WI38 (cell line): ENCODE measurements around the gene SLC25A39.
A peak's percentile ranks its signal among the peaks of the same experiment; 100 is the strongest.

Experiments used
- H3K4me3 ChIP-seq: 2 replicates; pipeline ENCODE4 v1.5.1; 2011; ENCODE audit warnings: low read depth, mild to moderate bottlenecking, control low read depth, low read length
- TF ChIP-seq, protein P1 (sequence below): IDR thresholded peaks from 2 replicates; pipeline ENCODE4 v1.5.1; 2012; ENCODE audit warnings: low read depth, mild to moderate bottlenecking, control low read depth, low read length

The SLC25A39 gene

DNA sequence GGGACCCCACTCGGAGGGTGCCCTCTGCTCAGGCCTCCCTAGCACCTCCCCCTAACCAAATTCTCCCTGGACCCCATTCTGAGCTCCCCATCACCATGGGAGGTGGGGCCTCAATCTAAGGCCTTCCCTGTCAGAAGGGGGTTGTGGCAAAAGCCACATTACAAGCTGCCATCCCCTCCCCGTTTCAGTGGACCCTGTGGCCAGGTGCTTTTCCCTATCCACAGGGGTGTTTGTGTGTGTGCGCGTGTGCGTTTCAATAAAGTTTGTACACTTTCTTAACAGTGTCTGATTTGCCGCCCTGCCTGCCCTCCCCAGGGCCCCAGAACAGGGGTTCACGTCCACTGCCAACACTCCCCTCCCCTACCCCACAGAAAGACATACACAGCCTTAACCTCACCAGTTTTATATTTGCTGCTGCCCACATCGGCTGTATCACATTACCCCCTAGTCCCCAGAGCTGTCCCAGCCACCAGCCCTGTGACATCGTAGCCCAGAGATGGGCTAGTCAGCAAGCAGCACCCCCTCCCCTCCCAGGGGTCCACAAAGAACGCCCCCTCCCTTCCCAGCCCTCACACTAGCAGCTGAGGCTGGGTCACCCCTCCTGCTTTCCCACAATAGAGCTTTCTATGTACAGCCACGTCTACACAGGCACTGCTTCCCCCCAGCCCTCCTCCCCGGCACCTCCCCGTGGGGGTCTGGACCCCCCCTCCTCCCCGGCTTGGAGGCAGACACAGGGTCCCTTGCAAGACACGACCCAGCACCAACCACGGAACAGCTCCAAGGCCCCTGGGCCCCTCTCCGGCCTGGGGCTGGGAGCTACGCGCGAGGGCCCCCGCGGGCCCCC, 28.4 kb upstream of the SLC25A39 start:
- no peak overlapping the region for H3K4me3 ChIP-seq
- TF ChIP-seq, protein P1, sequence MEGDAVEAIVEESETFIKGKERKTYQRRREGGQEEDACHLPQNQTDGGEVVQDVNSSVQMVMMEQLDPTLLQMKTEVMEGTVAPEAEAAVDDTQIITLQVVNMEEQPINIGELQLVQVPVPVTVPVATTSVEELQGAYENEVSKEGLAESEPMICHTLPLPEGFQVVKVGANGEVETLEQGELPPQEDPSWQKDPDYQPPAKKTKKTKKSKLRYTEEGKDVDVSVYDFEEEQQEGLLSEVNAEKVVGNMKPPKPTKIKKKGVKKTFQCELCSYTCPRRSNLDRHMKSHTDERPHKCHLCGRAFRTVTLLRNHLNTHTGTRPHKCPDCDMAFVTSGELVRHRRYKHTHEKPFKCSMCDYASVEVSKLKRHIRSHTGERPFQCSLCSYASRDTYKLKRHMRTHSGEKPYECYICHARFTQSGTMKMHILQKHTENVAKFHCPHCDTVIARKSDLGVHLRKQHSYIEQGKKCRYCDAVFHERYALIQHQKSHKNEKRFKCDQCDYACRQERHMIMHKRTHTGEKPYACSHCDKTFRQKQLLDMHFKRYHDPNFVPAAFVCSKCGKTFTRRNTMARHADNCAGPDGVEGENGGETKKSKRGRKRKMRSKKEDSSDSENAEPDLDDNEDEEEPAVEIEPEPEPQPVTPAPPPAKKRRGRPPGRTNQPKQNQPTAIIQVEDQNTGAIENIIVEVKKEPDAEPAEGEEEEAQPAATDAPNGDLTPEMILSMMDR = no peak

DNA sequence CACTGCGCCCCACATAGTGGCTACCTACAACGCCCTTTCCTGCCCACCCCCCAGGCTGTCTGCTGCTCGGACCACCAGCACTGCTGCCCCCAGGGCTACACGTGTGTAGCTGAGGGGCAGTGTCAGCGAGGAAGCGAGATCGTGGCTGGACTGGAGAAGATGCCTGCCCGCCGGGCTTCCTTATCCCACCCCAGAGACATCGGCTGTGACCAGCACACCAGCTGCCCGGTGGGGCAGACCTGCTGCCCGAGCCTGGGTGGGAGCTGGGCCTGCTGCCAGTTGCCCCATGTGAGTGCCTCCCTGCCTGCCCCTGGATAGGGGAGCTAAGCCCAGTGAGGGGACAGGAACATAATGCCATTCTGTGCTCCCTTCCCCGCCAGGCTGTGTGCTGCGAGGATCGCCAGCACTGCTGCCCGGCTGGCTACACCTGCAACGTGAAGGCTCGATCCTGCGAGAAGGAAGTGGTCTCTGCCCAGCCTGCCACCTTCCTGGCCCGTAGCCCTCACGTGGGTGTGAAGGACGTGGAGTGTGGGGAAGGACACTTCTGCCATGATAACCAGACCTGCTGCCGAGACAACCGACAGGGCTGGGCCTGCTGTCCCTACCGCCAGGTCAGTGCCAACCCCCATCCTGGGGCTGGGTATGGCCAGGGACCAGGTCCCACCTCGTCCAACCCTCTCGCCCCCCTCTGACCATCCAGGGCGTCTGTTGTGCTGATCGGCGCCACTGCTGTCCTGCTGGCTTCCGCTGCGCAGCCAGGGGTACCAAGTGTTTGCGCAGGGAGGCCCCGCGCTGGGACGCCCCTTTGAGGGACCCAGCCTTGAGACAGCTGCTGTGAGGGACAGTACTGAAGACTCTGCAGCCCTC, 27.6 kb upstream of the SLC25A39 start:
- TF ChIP-seq, protein P1 = no peak
- H3K4me3 ChIP-seq = no peak overlapping the region

DNA sequence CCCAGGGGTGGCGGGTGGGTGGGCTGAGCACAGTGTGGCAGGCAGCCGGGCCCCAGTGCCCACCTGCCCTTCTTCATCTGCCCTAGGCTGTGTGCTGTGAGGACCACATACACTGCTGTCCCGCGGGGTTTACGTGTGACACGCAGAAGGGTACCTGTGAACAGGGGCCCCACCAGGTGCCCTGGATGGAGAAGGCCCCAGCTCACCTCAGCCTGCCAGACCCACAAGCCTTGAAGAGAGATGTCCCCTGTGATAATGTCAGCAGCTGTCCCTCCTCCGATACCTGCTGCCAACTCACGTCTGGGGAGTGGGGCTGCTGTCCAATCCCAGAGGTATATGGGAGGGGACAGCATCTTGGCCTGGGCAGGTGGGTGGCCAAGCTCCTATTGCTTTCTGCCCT, 26.8 kb upstream of the SLC25A39 start:
- no peak overlapping the region for H3K4me3 ChIP-seq
- TF ChIP-seq, protein P1 = no peak

DNA sequence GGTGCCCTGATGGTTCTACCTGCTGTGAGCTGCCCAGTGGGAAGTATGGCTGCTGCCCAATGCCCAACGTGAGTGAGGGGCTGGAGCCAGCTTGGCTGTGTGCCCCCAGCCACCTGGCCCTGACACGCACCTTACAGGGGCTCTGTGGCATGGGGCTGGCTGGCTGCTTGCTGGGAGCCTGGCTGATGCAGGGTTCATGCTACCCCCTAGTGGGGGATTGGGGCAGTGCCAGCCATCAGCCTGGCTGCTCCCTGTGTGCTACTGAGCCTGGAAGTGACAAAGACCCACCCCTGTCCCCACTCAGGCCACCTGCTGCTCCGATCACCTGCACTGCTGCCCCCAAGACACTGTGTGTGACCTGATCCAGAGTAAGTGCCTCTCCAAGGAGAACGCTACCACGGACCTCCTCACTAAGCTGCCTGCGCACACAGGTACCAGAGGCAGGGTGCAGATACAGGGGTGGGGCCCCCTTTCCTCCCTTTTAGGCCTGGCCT, 26.2 kb upstream of the SLC25A39 start:
- H3K4me3 ChIP-seq = no peak overlapping the region
- TF ChIP-seq, protein P1 = peak; percentile 92

DNA sequence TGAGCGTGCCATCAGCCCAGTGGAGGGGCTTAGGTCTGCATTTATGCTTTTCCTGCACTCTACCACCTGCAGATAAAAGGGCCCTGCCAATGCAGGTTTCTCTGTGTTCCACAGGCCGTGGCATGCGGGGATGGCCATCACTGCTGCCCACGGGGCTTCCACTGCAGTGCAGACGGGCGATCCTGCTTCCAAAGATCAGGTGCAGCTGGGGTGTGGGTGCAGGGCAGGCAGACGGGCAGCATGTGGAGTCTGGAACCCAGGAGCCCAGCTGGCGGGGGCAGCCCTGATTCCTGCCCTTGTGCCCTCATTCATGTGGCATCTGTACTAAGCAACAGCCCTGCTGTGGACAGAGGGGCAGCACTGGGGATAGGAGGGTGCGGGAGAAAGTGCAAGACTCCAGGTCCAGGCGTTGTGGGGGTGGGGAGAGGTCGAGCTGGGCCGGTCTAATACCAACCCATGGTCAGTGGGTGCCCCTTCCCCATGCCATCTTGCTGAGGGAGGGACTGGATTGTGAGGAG, 25.0 kb upstream of the SLC25A39 start:
- TF ChIP-seq, protein P1 = no peak
- no peak overlapping the region for H3K4me3 ChIP-seq

DNA sequence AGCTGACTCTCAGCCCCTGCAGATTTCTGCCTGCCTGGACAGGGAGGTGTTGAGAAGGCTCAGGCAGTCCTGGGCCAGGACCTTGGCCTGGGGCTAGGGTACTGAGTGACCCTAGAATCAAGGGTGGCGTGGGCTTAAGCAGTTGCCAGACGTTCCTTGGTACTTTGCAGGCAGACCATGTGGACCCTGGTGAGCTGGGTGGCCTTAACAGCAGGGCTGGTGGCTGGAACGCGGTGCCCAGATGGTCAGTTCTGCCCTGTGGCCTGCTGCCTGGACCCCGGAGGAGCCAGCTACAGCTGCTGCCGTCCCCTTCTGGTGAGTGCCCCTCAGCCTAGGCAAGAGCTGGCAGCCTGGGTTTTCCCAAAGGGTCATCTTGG, 24.4 kb upstream of the SLC25A39 start:
- H3K4me3 ChIP-seq = no peak overlapping the region
- TF ChIP-seq, protein P1 = no peak
